Activated CD4-positive, CD25-positive, alpha-beta regulatory T cell (primary cell): Measurements from ENCODE around the gene ZNF483.
"Not testable (repeated sequence)": the region's sequence is repeated elsewhere in the genome, so short reads cannot be mapped to it uniquely, and the experiment has no call there.

Experiments used
- DNase-seq, 4 experiments: peaks; one replicate each; lab custom pipeline; 2025; lab: John Stamatoyannopoulos, UW

ZNF483 gene

DNA sequence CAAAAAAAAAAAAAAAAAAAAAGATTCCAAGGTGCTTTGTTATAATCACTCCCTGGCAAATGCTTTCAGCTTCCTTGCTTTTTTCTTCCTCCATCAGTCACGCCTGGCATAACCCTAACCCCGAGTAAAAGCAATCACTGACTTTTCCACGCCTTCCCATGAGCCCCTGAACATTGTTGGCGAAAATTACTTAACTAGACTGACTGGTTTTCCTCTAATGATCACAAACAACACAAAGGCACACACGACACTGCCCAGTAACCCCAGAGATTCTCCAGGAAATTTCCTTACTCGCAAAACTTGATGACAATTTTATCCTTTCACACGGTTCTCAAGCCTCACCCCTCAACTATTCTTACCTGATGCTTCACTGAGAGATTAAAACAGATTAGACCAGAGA, 85.9 kb downstream of the ZNF483 start:
- no peak for DNase-seq

DNA sequence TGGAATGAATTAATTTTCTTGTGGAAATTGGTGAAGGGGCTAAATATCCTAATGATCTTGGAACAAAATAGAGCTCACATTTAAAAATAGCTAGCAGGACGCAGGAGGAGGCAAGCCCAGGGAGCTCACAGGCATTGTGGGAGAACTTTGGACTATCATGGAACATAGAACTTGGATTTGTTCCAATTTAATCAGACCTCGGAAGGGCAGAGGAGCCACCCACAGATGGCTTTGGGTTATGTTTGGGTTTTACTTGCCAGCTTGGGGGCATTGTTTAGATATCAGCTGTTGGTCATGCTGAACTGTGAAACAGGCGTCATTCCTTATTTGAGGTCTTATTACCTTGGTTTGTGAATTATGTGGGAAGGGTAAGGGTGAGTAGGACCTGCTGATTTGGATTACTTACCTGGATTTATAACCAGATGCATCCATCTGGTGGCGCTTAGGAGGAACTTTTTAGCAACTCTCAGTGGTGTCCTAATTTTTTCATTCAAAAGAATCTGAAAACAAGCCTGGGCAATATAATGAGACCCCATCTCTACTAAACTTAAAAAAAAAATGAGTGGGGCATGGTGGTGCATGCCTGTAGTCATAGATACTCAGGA, 88.6 kb downstream of the ZNF483 start:
- DNase-seq, result no peak

DNA sequence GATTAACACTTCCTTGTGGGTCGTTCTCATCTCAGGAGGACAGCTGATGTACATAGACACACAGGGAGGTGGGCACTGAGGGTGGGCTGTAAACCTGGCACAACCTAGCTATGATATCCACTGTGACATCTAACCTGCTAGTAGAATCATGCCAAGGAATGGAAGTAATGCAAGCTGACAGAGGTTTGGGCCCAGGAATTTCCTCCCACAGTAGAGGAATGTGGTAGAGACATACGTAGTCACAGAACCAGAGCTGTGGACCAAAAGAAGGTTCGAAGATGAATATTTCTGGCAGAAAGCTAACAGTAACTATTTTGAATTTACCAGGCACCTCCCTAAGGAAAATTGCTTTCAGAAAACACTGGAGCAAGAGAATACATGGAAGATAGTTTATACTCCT, 90.9 kb downstream of the ZNF483 start:
- no peak for DNase-seq

DNA sequence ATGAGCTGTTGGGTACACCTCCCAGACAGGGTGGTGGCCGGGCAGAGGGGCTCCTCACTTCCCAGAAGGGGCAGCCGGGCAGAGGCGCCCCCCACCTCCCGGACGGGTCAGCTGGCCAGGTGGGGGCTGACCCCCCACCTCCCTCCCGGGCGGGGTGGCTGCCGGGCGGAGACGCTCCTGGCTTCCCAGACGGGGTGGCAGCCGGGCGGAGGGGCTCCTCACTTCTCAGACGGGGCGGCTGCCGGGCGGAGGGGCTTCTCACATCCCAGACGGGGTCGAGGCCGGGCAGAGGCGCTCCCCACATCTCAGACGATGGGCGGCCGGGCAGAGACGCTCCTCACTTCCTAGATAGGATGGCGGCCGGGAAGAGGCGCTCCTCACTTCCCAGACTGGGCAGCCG, 92.4 kb downstream of the ZNF483 start:
- DNase-seq, result not testable (repeated sequence)

DNA sequence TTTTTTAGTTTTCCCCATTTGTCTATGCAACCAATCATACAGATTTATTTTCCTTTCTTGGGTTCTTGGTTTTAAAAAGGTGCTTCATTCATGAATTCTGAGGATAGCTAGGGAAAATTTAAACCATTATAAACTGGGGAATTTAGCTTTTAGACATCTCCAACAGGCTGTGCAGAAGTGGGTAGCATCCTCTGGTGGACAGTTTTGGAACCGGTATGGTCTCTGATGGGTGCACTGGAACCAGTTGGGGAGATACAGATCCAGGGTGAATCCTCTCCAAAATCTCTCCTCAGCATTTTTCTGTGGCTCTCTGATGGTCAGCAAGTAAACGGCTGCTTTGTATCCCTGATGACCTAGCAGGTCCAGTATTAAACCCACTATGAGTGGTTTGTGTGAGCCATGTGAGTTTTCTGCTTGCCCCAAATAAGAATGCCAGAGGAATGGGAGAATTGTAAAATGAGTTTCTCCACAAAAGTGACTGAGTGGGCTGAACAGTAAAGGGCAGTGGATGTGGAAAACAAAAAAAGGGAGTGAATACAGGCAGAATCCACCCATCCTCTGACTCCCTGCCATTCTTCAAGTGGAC, 97.0 kb downstream of the ZNF483 start:
- DNase-seq, result peak in 1 of 4 experiments; percentile 6

DNA sequence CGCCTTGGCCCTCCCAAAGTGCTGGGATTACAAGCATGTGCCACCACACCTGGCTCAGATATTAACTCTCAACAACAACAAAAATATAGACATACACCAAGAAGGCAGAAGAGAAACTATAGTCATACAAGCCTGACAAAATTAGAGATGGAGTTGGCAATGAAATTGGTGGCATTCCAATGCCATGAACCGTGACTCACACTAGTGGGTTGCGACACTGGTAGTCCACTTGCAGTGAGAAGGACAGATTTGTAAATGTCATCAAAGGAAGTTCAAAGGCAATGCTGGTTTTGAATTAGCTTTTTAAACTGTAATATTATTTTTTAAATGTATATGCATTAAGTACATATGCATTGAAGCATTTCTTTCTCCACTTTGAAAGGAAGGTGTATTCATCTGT, 97.6 kb downstream of the ZNF483 start:
- DNase-seq, result no peak
